Activated CD4-positive, CD25-positive, alpha-beta regulatory T cell treated with anti-CD3 and anti-CD28 coated beads, Interleukin-2, amount 50 U/mL, for 24 hours (primary cell): ENCODE measurements around the gene TELO2.
"Not testable (repeated sequence)": the region's sequence is repeated elsewhere in the genome, so short reads cannot be mapped to it uniquely, and the experiment has no call there.

Experiments
- ATAC-seq, 2 donors: fragments of 150-1000 bp; cut with Tn5 transposase; one replicate each; pipeline ENCODE4 v1.10.0; 2021; ENCODE audit warnings: mild to moderate bottlenecking in 1 of 2, moderate library complexity in 1 of 2

TELO2 gene

GRCh38 chr16:1458336-1458976, 34.7 kb upstream of the TELO2 start:
- peak; percentile 41 to 75 for ATAC-seq

- peak; percentile 28 to 52 for ATAC-seq
Measured at GRCh38 chr16:1458977-1459341, 34.2 kb upstream of the TELO2 start.

- ATAC-seq = no peak
Measured at GRCh38 chr16:1459967-1460366, 33.2 kb upstream of the TELO2 start.

GRCh38 chr16:1460602-1461138, 32.5 kb upstream of the TELO2 start:
- no peak for ATAC-seq

- ATAC-seq = no peak
Measured at GRCh38 chr16:1461146-1461545, 32.0 kb upstream of the TELO2 start.

GRCh38 chr16:1464196-1464893, 28.8 kb upstream of the TELO2 start:
- ATAC-seq = no peak

- ATAC-seq = no peak
Measured at GRCh38 chr16:1464894-1465566, 28.1 kb upstream of the TELO2 start.

- no peak for ATAC-seq
Measured at GRCh38 chr16:1465567-1465915, 27.6 kb upstream of the TELO2 start.

GRCh38 chr16:1466054-1466453, 27.1 kb upstream of the TELO2 start:
- ATAC-seq = no peak

- no peak for ATAC-seq
Measured at GRCh38 chr16:1466968-1467521, 26.1 kb upstream of the TELO2 start.

- ATAC-seq = no peak
Measured at GRCh38 chr16:1468426-1468810, 24.7 kb upstream of the TELO2 start.

- not testable (repeated sequence) for ATAC-seq
Measured at GRCh38 chr16:1469141-1469540, 24.0 kb upstream of the TELO2 start.

- ATAC-seq = no peak
Measured at GRCh38 chr16:1469693-1470201, 23.4 kb upstream of the TELO2 start.

GRCh38 chr16:1470481-1471251, 22.5 kb upstream of the TELO2 start:
- no peak for ATAC-seq

GRCh38 chr16:1471569-1472194, 21.5 kb upstream of the TELO2 start:
- no peak for ATAC-seq

GRCh38 chr16:1472974-1473373, 20.2 kb upstream of the TELO2 start:
- no peak for ATAC-seq

- ATAC-seq = peak in 1 of 2 donors; percentile 8
Measured at GRCh38 chr16:1474082-1474795, 18.9 kb upstream of the TELO2 start.

GRCh38 chr16:1474796-1475551, 18.2 kb upstream of the TELO2 start, which contains the start of gene CLCN7:
TSS of gene CLCN7 (minus strand) at chr16:1475028. CDS start at chr16:1474974, 54 bp downstream.
- ATAC-seq = peak; percentile 94

- no peak for ATAC-seq
Measured at GRCh38 chr16:1475552-1476114, 17.5 kb upstream of the TELO2 start.

- ATAC-seq = no peak
Measured at GRCh38 chr16:1477033-1477432, 16.1 kb upstream of the TELO2 start.
